Measurements from ENCODE around the gene SYP.

The SYP gene

DNA sequence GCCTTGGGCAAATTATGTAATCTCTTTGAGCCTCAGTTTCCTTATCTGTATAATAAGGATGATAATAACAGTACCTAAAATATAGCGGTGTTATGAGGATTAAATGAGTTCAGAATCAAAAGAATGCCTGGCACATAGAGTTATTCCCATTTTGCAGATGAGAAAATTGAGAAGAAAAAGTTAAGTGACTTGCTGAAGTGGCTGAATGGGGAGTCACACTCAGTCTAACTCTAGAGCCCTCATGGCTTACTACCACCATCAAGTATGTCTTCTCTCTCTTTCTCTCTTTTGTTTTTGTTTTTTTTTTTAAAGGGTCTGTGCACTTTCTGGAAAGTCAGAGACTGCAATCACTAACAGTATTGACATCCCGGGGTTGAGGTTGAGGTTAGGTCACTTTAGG lies 32.5 kb upstream of the SYP start:
- H3K36me3 Mint-ChIP-seq = no peaks in the 10 kb centered on the region
- H3K9me3 Mint-ChIP-seq = no peaks in the 10 kb centered on the region
- no peak for DNase-seq (ENCODE audit: low spot score in 2 of 2)
- H3K4me3 Mint-ChIP-seq = no peak overlapping the region
- H3K4me1 Mint-ChIP-seq = peaks cover 12% of the 10 kb centered on the region
- no peak for ATAC-seq (ENCODE audit: low read depth)
- peak overlapping the region; percentile 56 for H3K27ac Mint-ChIP-seq
- no peaks in the 10 kb centered on the region for H3K27me3 Mint-ChIP-seq

DNA sequence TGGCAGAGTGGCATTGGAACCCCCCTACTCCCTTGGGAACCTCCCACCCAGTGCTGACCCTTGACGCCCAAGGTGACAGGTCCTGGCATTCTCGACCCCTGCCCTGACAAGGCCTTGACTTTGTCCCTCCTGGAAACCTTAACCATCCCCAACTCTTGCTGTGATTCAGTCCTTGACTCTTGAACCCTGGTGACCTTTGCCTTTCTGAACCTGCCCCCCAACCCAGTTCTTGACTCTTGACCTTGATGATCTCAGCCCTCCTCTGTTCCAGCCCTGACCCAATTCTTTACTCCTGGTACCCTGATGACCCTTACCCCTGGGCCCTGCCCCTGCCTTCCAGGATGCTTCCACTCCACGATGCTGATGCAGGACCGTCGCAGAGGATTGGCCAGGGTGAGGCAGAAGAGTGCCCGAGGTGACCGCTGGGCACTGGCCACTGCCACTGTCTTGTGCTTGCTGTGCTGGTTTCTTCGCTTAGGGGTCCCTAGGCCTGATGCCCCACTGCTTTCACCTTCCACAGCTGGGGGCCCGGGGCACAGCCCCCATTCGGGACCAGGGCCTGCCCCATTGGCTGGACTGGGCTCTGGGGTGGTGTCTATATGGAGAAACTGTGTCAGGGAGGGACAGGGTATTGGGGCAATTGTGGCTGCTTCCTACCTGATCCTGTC lies 31.5 kb upstream of the SYP start:
- Mint-ChIP-seq H3K27me3 (no peaks in the 10 kb centered on the region), H3K4me3 (peak overlapping the region; percentile 90), H3K4me1 (peaks cover 7% of the 10 kb centered on the region), H3K27ac (peak overlapping the region; percentile 97), H3K9me3 (no peaks in the 10 kb centered on the region), H3K36me3 (no peaks in the 10 kb centered on the region)
- ATAC-seq (ENCODE audit: low read depth) (no peak), DNase-seq (ENCODE audit: low spot score in 2 of 2) (no peak)

DNA sequence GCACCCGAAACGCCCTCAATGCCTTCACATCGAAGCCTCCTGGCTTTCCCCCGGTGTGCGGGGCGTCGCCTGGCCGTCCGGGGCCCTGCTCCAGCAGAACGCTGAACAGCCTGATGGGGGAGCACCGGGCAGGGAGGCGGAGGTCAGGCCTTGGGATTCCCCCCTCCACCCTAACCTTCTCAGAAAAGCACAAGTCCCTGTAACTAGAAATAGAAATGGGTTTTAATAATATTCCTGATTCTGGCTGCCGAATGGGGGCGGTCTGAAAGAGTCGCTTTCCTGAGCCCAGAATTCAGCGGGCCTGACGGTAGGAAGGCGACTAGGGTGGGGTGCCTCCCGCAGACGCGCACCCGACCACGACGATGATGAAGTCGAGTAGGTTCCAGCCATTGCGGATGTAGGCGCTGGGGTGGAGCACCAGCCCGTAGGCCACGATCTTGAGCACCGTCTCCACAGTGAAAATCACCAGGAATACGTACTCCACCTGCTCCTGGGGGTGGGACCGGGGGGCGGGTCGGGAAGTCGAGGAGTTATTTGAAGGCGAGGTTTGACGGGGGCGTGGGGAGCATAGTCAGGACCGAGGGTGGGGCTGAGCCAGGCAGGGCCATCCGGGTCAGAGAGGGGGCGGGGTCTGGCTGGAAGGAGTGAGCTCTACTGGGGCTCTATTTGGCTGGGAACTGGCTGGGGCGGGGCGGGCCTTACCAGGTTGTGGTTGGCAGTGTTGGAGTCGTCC lies 30.7 kb upstream of the SYP start:
- peak overlapping the region; percentile 97 for H3K27ac Mint-ChIP-seq
- peaks cover 7% of the 10 kb centered on the region for H3K4me1 Mint-ChIP-seq
- DNase-seq (ENCODE audit: low spot score in 2 of 2) (peak; percentile 45 to 51), ATAC-seq (ENCODE audit: low read depth) (peak; percentile 74)
- no peaks in the 10 kb centered on the region for H3K9me3 Mint-ChIP-seq
- H3K4me3 Mint-ChIP-seq = peak overlapping the region; percentile 90
- H3K36me3 Mint-ChIP-seq = no peaks in the 10 kb centered on the region
- no peaks in the 10 kb centered on the region for H3K27me3 Mint-ChIP-seq

DNA sequence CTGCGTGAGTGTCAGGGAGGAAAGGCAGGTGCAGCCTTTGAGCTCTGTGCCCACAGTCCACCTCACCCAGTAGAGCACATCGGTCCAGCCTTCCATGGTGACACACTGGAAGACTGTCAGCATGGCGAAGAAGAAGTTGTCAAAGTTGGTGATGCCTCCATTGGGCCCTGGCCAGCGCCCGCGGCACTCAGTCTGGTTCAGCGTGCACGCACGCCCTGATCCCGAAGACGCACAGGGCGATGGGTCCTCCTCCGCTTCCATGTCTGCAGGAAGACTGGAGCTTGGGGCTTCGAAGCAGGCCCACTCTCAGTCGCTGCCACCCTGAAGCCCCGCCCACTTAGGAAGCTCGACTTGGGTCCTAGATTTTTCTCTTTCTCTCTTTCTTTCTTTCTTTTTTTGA lies 28.2 kb upstream of the SYP start:
- Mint-ChIP-seq H3K27ac (no peak overlapping the region), H3K4me1 (peaks cover 8% of the 10 kb centered on the region), H3K27me3 (peaks cover 6% of the 10 kb centered on the region), H3K36me3 (no peaks in the 10 kb centered on the region), H3K4me3 (no peak overlapping the region), H3K9me3 (peaks cover 3% of the 10 kb centered on the region)
- no peak for ATAC-seq (ENCODE audit: low read depth)
- DNase-seq (ENCODE audit: low spot score in 2 of 2) = no peak

DNA sequence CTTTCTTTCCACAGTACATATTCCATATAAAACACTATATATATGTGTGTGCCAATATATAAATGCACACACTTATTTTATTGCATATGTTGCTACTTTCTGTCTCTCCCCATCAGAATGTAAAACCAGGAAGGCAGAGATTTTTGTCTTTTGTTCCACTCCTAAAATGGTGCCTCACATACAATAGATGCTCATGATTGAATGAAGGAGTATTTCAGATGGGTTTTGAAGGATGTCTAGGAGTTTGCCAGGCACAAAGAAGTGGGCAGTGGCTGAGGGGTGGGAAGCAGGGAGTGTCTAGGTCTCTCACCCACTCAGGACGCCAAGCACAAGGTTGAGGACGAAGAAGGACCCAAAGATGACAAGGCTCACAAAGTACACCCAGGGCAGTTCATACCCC lies 27.7 kb upstream of the SYP start:
- Mint-ChIP-seq H3K27me3 (peaks cover 7% of the 10 kb centered on the region), H3K27ac (no peak overlapping the region), H3K4me3 (no peak overlapping the region), H3K36me3 (no peaks in the 10 kb centered on the region), H3K9me3 (peaks cover 3% of the 10 kb centered on the region), H3K4me1 (peaks cover 8% of the 10 kb centered on the region)
- ATAC-seq (ENCODE audit: low read depth) = no peak
- DNase-seq (ENCODE audit: low spot score in 2 of 2) = no peak

DNA sequence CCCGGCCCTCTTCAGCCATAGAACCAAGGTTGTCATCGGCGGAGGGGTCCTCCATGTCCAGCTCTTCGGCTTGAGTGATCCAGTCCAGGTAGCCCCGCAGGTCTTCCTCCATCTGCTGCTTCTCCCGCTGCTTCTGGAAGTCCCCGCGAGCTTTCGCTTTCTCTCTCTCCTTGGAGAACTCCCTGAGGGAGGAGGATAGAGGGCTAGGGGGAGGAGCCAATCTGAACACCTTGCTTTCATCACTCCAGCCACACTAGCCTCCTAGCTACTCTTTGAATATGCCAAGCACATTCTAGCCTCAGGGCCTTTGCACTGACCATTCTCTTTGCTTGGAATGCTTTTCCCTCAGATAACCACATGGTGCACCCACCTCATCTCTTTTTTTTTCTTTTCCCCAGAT lies 27.0 kb upstream of the SYP start:
- ATAC-seq (ENCODE audit: low read depth) (no peak), DNase-seq (ENCODE audit: low spot score in 2 of 2) (no peak)
- no peak overlapping the region for H3K27ac Mint-ChIP-seq
- peaks cover 9% of the 10 kb centered on the region for H3K4me1 Mint-ChIP-seq
- H3K4me3 Mint-ChIP-seq = no peak overlapping the region
- H3K9me3 Mint-ChIP-seq = peaks cover 3% of the 10 kb centered on the region
- no peaks in the 10 kb centered on the region for H3K36me3 Mint-ChIP-seq
- H3K27me3 Mint-ChIP-seq = peaks cover 7% of the 10 kb centered on the region

DNA sequence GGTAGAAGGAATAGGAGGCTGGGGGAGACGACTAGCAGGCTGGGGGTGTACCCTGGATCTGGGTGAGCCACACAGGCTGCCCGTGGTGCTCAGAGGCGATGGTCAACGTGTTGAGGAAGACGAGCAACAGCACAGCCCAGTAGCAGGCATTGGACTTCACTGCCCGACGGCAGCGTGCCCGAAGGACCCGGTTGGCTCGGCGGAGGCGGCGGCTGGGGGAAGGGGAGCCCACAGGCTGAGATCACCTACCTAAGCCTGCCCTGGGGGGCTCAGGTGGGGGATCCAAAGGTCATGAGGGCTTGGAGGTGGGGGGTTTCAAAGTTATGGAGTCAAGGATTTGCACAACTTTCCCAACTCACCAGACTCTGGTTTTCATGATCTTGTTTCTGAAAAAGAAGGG lies 25.9 kb upstream of the SYP start:
- DNase-seq (ENCODE audit: low spot score in 2 of 2) (no peak), ATAC-seq (ENCODE audit: low read depth) (no peak)
- H3K36me3 Mint-ChIP-seq = no peaks in the 10 kb centered on the region
- peaks cover 7% of the 10 kb centered on the region for H3K27me3 Mint-ChIP-seq
- no peak overlapping the region for H3K27ac Mint-ChIP-seq
- H3K9me3 Mint-ChIP-seq = peaks cover 3% of the 10 kb centered on the region
- H3K4me3 Mint-ChIP-seq = no peak overlapping the region
- peaks cover 14% of the 10 kb centered on the region for H3K4me1 Mint-ChIP-seq

DNA sequence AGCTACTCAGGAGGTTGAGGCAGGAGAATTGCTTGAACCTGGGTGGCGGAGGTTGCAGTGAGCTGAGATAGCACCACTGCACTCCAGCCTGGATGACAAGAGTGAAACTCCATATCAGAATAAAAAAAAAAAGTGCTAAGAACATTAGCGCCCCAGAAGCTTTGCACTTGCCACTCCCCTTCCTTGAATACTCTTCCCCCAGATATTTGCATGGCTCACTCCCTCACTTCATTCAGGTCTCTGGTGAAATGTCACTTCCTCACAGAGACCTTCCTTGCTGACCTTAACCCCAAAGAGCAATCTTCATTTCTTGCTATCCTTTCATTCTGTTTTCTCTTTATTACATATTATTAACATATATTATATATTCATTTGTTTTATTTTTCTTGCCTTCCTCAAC lies 21.9 kb upstream of the SYP start:
- Mint-ChIP-seq H3K4me3 (no peak overlapping the region), H3K27ac (no peak overlapping the region), H3K4me1 (peaks cover 11% of the 10 kb centered on the region), H3K9me3 (peaks cover 3% of the 10 kb centered on the region), H3K27me3 (peaks cover 7% of the 10 kb centered on the region), H3K36me3 (peaks cover 2% of the 10 kb centered on the region)
- peak; percentile 56 for ATAC-seq (ENCODE audit: low read depth)
- no peak for DNase-seq (ENCODE audit: low spot score in 2 of 2)

DNA sequence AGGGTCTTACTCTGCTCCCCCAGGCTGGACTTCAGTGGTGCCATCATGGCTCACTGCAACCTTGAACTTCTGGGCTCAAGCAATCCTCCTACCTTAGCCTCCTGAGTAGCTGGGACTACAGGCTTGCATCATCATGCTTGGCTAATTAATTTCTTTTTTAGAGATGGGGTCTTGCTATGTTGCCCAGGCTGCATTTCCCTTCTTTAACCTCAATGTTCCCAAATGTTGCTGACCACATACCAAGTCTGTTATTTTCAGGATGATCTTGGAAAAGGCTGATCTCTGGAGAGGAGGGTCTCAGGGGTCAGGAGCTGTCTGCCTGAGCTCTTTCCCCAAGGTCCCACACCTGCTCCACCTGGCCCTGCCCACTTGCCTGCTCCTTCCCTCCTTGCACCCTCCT lies 20.1 kb upstream of the SYP start:
- no peak overlapping the region for H3K4me3 Mint-ChIP-seq
- H3K36me3 Mint-ChIP-seq = peaks cover 2% of the 10 kb centered on the region
- DNase-seq (ENCODE audit: low spot score in 2 of 2) (no peak), ATAC-seq (ENCODE audit: low read depth) (no peak)
- H3K27ac Mint-ChIP-seq = no peak overlapping the region
- H3K4me1 Mint-ChIP-seq = peaks cover 11% of the 10 kb centered on the region
- peaks cover 3% of the 10 kb centered on the region for H3K9me3 Mint-ChIP-seq
- peaks cover 9% of the 10 kb centered on the region for H3K27me3 Mint-ChIP-seq

DNA sequence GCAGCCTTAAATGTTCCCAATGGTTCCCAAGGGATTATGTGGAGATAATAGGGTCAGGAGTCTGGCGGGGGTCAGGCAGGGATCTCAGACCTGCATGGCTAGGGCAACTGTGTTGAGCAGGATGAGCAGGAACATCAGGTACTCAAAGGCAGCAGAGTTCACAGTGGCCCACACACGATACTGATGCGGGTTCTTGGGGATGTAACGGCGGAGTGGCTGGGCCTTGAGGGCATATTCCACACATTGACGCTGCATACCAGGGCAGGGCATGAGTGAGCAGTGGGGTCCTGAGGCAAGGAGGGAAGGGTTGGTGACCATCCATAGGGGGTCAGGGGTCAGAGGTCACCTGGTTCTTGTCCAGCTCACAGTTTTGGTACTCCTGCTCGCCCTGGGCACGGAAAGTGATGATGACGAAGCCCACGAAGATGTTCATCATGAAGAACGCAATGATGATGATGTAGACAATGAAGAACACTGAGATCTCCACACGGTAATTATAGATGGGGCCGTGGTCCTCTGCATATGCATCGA lies 15.1 kb upstream of the SYP start:
- Mint-ChIP-seq H3K36me3 (peaks cover 10% of the 10 kb centered on the region), H3K27ac (no peak overlapping the region), H3K27me3 (peaks cover 2% of the 10 kb centered on the region), H3K4me1 (no peaks in the 10 kb centered on the region), H3K9me3 (peaks cover 5% of the 10 kb centered on the region), H3K4me3 (no peak overlapping the region)
- ATAC-seq (ENCODE audit: low read depth) = no peak
- no peak for DNase-seq (ENCODE audit: low spot score in 2 of 2)

DNA sequence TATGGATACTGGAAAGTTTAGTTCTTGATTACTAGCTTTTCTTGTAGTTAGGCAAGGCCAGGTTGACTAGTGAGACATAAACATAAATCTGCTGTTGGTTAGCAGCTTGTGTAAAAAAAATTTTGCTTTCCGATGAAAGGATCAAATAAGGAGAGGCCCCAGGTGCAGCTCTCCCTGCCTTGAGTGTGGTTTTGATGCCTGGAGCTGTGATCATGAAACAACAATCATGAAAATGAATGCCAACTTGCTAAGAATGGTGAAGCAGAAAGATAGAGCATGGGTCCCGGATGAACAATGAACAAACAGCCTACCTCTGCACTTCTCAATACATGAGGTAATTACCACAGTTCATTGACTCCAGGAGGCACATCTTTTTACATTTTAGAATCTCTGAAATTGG lies 14.4 kb upstream of the SYP start:
- Mint-ChIP-seq H3K4me3 (no peak overlapping the region), H3K27me3 (peaks cover 2% of the 10 kb centered on the region), H3K27ac (no peak overlapping the region), H3K9me3 (peaks cover 5% of the 10 kb centered on the region), H3K36me3 (peaks cover 8% of the 10 kb centered on the region), H3K4me1 (no peaks in the 10 kb centered on the region)
- DNase-seq (ENCODE audit: low spot score in 2 of 2) (no peak), ATAC-seq (ENCODE audit: low read depth) (no peak)

DNA sequence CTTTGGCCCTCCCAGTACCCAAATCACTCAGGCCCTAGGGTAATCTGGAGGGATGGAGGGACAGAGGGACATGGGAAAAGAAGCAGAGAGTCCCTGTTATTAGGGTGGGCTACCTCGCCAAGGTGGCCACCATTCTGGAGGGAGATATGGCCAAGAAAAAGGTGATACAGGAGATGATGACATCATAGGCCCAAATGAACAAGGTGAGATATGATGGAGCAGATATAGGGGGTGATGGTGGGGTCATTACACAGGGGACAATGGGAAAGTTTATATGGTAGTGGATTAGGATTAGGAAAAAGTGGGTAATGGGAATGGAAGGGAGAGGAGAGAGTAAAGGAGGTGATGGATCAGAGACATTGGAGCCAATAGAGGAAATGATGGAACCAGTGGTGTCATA lies 12.9 kb upstream of the SYP start:
- ATAC-seq (ENCODE audit: low read depth) (no peak), DNase-seq (ENCODE audit: low spot score in 2 of 2) (no peak)
- H3K9me3 Mint-ChIP-seq = peaks cover 5% of the 10 kb centered on the region
- H3K27me3 Mint-ChIP-seq = peaks cover 4% of the 10 kb centered on the region
- H3K4me1 Mint-ChIP-seq = no peaks in the 10 kb centered on the region
- peaks cover 8% of the 10 kb centered on the region for H3K36me3 Mint-ChIP-seq
- no peak overlapping the region for H3K27ac Mint-ChIP-seq
- no peak overlapping the region for H3K4me3 Mint-ChIP-seq

DNA sequence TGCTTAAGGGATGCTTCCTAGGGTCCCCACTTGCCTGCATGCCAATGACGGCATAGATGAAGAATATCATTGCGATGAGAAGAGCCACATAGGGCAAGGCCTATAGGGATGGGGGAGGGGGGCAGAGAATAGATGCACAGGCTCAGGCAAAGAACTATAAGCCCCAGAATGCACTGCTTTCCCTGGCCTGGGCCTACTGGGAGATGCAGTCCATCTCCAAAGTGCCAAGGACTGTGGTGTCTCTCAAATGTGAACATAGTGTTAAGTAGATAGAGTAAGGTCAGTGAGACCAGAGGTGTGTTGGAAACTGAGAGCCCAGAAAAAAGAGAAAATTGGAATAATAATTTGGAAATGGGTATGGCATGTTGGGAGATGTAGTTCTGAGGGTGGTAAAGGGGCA lies 12.2 kb upstream of the SYP start:
- DNase-seq (ENCODE audit: low spot score in 2 of 2) (no peak), ATAC-seq (ENCODE audit: low read depth) (no peak)
- H3K36me3 Mint-ChIP-seq = peaks cover 8% of the 10 kb centered on the region
- H3K4me3 Mint-ChIP-seq = no peak overlapping the region
- peaks cover 4% of the 10 kb centered on the region for H3K27me3 Mint-ChIP-seq
- H3K9me3 Mint-ChIP-seq = peaks cover 5% of the 10 kb centered on the region
- no peak overlapping the region for H3K27ac Mint-ChIP-seq
- H3K4me1 Mint-ChIP-seq = no peaks in the 10 kb centered on the region

DNA sequence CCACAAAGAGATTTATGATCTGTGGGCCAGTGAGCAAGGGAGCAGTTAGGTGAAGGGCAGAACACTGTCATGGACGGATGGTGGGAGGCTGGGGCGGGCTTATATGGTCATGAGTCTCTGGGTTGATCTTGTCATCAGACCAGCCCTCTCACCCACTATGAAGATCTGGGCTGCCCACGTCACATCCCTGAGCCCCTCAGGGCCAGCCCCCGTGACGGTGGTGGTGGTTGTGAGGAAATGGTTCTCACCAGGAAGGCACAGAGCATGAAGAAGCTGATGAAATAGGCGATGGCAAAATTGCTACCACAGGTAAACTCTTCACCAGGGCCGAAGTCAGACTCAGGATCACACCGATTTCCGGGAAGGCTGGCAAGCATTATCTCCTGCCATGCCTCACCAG lies 11.1 kb upstream of the SYP start:
- Mint-ChIP-seq H3K27ac (no peak overlapping the region), H3K36me3 (peaks cover 8% of the 10 kb centered on the region), H3K4me3 (no peak overlapping the region), H3K9me3 (peaks cover 5% of the 10 kb centered on the region), H3K27me3 (peaks cover 2% of the 10 kb centered on the region), H3K4me1 (no peaks in the 10 kb centered on the region)
- DNase-seq (ENCODE audit: low spot score in 2 of 2) (no peak), ATAC-seq (ENCODE audit: low read depth) (no peak)

DNA sequence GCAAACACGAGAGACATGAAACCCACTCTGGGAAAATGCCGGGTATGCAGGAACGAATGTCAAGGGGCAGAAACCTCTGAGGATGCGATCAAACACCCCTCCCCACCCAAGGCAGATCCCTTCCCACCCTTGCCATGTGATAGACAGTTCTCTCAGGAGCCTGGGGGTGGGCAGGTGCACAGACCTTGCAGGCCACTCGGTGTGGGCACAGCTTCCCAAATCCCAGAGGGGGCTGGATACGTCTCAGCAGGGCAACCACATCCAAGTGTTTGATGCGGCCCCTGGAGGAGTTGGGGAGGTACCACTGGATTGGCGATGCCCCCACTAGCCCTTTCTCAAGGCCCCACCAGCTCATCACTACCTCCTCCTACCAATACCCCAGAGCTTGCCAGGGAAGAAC lies 10.4 kb upstream of the SYP start:
- Mint-ChIP-seq H3K27me3 (peaks cover 1% of the 10 kb centered on the region), H3K4me1 (no peaks in the 10 kb centered on the region), H3K27ac (no peak overlapping the region), H3K9me3 (peaks cover 5% of the 10 kb centered on the region), H3K4me3 (no peak overlapping the region), H3K36me3 (peaks cover 8% of the 10 kb centered on the region)
- DNase-seq (ENCODE audit: low spot score in 2 of 2) (no peak), ATAC-seq (ENCODE audit: low read depth) (no peak)

All from memory B cell (primary cell).